ENCODE results near the gene CACNA1B.

DNA sequence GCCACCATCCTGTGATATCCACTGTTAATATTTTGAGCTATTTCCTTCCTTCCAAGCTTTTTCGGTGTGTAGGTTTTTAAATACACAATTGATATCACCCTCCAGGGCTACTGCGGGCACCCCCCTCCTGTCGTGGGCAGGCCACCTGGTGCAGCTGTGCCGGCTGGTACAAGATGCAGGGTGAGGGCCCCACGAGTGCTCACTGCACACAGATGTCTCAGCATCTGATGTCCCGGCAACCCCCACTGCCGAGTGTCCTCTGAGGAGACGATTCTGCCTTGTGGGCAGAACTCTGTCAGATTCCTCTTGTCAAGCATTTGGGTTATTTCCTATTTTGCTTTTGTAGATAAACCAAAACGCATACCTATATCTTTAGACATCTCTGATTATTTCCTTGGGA, 25.1 kb downstream of the CACNA1B start:
- TF ChIP-seq, protein P1, sequence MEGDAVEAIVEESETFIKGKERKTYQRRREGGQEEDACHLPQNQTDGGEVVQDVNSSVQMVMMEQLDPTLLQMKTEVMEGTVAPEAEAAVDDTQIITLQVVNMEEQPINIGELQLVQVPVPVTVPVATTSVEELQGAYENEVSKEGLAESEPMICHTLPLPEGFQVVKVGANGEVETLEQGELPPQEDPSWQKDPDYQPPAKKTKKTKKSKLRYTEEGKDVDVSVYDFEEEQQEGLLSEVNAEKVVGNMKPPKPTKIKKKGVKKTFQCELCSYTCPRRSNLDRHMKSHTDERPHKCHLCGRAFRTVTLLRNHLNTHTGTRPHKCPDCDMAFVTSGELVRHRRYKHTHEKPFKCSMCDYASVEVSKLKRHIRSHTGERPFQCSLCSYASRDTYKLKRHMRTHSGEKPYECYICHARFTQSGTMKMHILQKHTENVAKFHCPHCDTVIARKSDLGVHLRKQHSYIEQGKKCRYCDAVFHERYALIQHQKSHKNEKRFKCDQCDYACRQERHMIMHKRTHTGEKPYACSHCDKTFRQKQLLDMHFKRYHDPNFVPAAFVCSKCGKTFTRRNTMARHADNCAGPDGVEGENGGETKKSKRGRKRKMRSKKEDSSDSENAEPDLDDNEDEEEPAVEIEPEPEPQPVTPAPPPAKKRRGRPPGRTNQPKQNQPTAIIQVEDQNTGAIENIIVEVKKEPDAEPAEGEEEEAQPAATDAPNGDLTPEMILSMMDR (IDR thresholded peaks at IDR 0.05) = no peak
- TF ChIP-seq EP300 (IDR thresholded peaks at IDR 0.05) = no peak
